HEK293T (cell line): ENCODE data around the gene CDC25B.

ENCODE experiments used
- BHLHE40 ChIP-seq: fragments of 450-650 bp; IDR thresholded peaks from 2 replicates; pipeline ENCODE4 v1.6.1; 2016; ENCODE audit warnings: mild to moderate bottlenecking, moderate library complexity, borderline replicate concordance
- FOXK2 ChIP-seq: fragments of 450-650 bp; IDR thresholded peaks from 2 replicates; pipeline ENCODE4 v1.6.1; 2016; ENCODE audit warnings: mild to moderate bottlenecking
- ZNF384 ChIP-seq: fragments of 450-650 bp; IDR thresholded peaks from 2 replicates; pipeline ENCODE4 v1.6.1; 2016

DNA sequence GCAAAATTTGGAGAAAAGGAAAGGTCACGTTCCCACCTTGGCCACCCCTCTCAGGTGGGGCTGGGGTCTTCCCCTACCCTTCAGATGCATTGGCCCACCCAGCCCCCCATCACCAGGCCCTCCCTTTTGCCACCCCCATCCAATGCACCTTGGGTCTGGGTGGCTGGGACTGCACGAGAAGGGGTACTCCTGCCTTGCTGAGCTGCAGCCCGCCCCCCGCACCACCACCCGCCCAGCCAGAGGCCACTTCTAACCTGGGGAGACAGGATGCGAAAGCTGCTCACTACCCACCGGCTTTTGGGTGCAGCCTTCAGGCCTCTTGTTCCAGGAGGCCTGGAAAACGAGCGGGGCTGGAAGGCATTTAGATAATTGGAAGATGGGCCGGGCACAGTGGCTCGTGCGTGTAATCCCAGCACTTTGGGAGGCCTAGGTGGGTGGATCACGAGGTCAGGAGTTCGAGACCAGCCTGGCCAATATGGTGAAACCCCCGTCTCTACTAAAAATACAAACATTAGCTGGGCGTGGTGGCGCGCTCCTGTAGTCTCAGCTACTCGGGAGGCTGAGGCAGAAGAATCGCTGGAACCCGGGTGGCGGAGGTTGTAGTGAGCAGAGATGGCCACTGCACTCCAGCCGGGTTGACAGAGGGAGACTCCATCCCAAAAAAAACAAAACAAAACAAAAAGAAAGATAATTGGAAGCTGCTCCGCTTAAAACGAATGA lies 1.2 kb upstream of the CDC25B start:
- no peak for TF ChIP-seq FOXK2
- TF ChIP-seq ZNF384: no peak
- TF ChIP-seq BHLHE40: no peak
